Peyer's patch (tissue), 4 donors: ENCODE data around the gene ANTXRL.

ENCODE experiments used
- POLR2A ChIP-seq, 2 donors: fragments of 450-650 bp; IDR thresholded peaks; one replicate each; pipeline ENCODE4 v1.5.1; 2017; ENCODE audit warnings: antibody characterized with exemption in 2 of 2, mild to moderate bottlenecking in 2 of 2, moderate library complexity in 2 of 2
- TF ChIP-seq, protein P1 (sequence below), 6 experiments: fragments of 450-650 bp in 4 of 6; fragments of 200-600 bp in 2 of 6; sonication (generic) in 1 of 6; IDR thresholded peaks; one replicate each; pipeline ENCODE4 v1.5.1; 2017 to 2019; ENCODE audit warnings: antibody characterized with exemption in 6 of 6, mild to moderate bottlenecking in 3 of 6, moderate library complexity in 1 of 6

DNA sequence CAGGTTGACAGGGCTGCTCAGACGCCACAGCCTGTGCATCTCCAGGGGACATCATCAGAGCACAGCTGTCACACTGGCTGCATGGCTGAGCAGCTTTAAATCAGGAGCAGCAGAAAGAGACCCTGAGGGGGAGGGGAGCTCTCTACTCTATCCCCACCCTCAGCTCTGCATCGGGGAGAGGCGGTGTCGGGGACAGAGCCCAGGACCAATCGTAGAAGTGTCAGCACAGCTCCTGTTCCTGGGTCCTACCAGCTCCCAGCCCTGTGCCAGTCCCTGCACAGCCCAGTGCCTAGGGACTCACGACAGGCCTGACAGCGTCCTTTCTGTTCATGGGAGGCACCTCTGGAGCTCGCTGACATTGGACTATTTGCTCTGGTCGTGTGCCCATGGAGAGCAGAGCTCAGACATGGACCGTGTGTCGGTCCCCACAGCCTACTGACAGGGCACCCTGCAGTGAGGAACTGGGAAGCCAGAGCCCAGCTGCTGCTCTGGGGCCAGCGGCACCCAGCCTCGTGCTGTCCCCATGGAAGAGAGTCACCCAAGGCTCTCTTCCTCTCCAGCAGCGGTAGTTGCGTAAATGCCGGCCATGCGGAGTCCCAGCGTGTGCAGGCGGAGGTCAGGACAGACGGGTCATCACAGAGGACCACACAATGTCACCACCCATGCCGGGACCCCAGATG is 20.4 kb upstream of the ANTXRL start:
- TF ChIP-seq, protein P1, sequence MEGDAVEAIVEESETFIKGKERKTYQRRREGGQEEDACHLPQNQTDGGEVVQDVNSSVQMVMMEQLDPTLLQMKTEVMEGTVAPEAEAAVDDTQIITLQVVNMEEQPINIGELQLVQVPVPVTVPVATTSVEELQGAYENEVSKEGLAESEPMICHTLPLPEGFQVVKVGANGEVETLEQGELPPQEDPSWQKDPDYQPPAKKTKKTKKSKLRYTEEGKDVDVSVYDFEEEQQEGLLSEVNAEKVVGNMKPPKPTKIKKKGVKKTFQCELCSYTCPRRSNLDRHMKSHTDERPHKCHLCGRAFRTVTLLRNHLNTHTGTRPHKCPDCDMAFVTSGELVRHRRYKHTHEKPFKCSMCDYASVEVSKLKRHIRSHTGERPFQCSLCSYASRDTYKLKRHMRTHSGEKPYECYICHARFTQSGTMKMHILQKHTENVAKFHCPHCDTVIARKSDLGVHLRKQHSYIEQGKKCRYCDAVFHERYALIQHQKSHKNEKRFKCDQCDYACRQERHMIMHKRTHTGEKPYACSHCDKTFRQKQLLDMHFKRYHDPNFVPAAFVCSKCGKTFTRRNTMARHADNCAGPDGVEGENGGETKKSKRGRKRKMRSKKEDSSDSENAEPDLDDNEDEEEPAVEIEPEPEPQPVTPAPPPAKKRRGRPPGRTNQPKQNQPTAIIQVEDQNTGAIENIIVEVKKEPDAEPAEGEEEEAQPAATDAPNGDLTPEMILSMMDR (IDR thresholded peaks at IDR 0.05) = no peak
- no peak for TF ChIP-seq POLR2A (IDR thresholded peaks at IDR 0.05)
